Activated CD4-positive, alpha-beta T cell treated with anti-CD3 and anti-CD28 coated beads, Interleukin-2, amount 50 U/mL, for 1 hour (primary cell): Measurements from ENCODE around the gene FNIP1.
"Not testable (repeated sequence)": the region's sequence is repeated elsewhere in the genome, so short reads cannot be mapped to it uniquely, and the experiment has no call there.

ENCODE experiments used
- DNase-seq: peaks from one replicate; pipeline ENCODE4 v3.0.0-alpha.2; 2020

FNIP1 gene

GRCh38 chr5:131786900-131787692 lies 9.7 kb downstream of the FNIP1 start:
- DNase-seq = no peak

- DNase-seq = no peak
These were observed 10.8 kb downstream of the FNIP1 start for GRCh38 chr5:131786036-131786435.

- no peak for DNase-seq
These were observed 12.9 kb downstream of the FNIP1 start for GRCh38 chr5:131783874-131784273.

- no peak for DNase-seq
These were observed 13.5 kb downstream of the FNIP1 start for GRCh38 chr5:131783357-131783756.

- DNase-seq = no peak
These were observed 14.1 kb downstream of the FNIP1 start for GRCh38 chr5:131782717-131783116.

- DNase-seq = not testable (repeated sequence)
These were observed 18.7 kb downstream of the FNIP1 start for GRCh38 chr5:131778141-131778540.

- no peak for DNase-seq
These were observed 20.4 kb downstream of the FNIP1 start for GRCh38 chr5:131776450-131776849.

- no peak for DNase-seq
These were observed 22.0 kb downstream of the FNIP1 start for GRCh38 chr5:131774652-131775367.

- no peak for DNase-seq
These were observed 23.0 kb downstream of the FNIP1 start for GRCh38 chr5:131773805-131774204.

GRCh38 chr5:131771692-131772091 lies 25.1 kb downstream of the FNIP1 start:
- DNase-seq = no peak

GRCh38 chr5:131769961-131770360 lies 26.9 kb downstream of the FNIP1 start:
- DNase-seq = no peak

- DNase-seq = no peak
These were observed 27.5 kb downstream of the FNIP1 start for GRCh38 chr5:131769336-131769735.

GRCh38 chr5:131767891-131768290 lies 28.9 kb downstream of the FNIP1 start:
- DNase-seq = no peak

GRCh38 chr5:131766689-131767088 lies 30.1 kb downstream of the FNIP1 start:
- DNase-seq = no peak

GRCh38 chr5:131765261-131765660 lies 31.6 kb downstream of the FNIP1 start:
- no peak for DNase-seq

GRCh38 chr5:131763968-131764367 lies 32.8 kb downstream of the FNIP1 start:
- no peak for DNase-seq

GRCh38 chr5:131760793-131761192 lies 36.0 kb downstream of the FNIP1 start:
- DNase-seq = no peak

GRCh38 chr5:131759704-131760103 lies 37.1 kb downstream of the FNIP1 start:
- no peak for DNase-seq

- no peak for DNase-seq
These were observed 38.3 kb downstream of the FNIP1 start for GRCh38 chr5:131758520-131758900.

- DNase-seq = no peak
These were observed 38.8 kb downstream of the FNIP1 start for GRCh38 chr5:131757830-131758519.

- no peak for DNase-seq
These were observed 39.9 kb downstream of the FNIP1 start for GRCh38 chr5:131756942-131757341.

- no peak for DNase-seq
These were observed 42.5 kb downstream of the FNIP1 start for GRCh38 chr5:131754363-131754762.

GRCh38 chr5:131751506-131751905 lies 45.3 kb downstream of the FNIP1 start:
- DNase-seq = no peak
